HUDEP-2 (cell line): ENCODE data around the gene TNIP3.
"Not testable (repeated sequence)": the region's sequence is repeated elsewhere in the genome, so short reads cannot be mapped to it uniquely, and the experiment has no call there.

ENCODE experiments used
- DNase-seq, 76 experiments: peaks; one replicate each; lab custom pipeline; 2025; ENCODE audit not compliant: unreplicated experiment in 76 of 76; lab: John Stamatoyannopoulos, UW

Gene TNIP3, protein sequence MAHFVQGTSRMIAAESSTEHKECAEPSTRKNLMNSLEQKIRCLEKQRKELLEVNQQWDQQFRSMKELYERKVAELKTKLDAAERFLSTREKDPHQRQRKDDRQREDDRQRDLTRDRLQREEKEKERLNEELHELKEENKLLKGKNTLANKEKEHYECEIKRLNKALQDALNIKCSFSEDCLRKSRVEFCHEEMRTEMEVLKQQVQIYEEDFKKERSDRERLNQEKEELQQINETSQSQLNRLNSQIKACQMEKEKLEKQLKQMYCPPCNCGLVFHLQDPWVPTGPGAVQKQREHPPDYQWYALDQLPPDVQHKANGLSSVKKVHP

DNA sequence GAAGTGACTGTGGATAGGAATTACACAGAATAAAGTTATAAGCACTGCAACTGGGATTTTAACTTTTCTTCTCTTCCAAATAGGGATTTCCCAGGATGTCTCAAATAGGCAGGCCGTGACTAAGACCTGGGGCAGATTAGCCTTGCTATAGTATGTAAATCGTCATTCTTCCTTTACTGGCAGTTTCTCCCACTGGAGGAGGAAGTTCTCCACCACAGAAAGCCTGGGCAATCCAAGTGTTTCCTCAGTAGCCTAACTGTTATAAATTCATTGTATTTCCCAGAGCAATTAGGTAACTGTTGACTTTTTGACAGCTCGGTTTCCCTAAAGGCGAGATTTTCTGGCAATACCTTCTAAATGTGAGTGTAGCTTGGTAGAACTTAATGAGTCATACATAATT, at the start of gene TNIP3:
Gene TNIP3 (minus strand): TSS at position 31 of the 400 bp plus-strand sequence. CDS start 196 bp downstream, outside the sequence.
- no peak for DNase-seq

DNA sequence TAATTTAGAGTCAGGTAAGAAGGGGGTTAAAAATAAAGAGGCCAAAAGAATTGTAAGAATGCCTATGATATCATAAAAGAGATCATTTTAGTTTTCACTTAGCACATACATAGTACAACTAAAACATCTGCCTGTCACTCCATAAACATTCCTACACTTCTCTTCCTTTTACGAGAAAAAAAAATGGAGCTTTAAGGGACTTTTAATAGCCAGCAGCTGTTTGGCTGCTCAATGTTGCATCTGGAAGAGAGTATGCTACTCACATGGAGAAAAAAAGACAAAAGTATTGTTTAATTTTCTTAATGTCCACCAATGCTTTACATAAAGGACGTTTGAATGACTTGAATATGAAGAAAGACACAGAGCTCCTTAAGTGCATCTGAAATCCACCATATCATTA, 48.7 kb upstream of the TNIP3 start:
- DNase-seq: no peak

DNA sequence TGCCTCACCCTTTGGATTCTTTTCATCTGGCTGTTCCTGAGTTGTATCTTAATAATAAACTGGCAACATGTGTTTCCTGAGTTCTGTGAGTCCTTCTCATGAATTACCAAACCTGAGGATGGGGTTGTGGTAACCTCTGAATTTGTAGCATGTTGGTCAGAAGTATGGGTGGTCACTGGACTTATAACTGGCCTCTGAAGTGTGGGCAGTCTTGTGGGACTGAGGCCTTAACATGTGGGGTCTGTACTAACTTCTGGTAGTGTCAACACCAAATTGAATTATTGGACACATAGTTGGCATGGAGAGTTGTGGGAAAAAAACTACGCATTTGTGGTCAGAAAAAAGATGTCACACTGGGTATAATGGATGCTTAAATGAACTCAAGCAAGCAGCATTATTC, 45.0 kb upstream of the TNIP3 start:
- DNase-seq: no peak

DNA sequence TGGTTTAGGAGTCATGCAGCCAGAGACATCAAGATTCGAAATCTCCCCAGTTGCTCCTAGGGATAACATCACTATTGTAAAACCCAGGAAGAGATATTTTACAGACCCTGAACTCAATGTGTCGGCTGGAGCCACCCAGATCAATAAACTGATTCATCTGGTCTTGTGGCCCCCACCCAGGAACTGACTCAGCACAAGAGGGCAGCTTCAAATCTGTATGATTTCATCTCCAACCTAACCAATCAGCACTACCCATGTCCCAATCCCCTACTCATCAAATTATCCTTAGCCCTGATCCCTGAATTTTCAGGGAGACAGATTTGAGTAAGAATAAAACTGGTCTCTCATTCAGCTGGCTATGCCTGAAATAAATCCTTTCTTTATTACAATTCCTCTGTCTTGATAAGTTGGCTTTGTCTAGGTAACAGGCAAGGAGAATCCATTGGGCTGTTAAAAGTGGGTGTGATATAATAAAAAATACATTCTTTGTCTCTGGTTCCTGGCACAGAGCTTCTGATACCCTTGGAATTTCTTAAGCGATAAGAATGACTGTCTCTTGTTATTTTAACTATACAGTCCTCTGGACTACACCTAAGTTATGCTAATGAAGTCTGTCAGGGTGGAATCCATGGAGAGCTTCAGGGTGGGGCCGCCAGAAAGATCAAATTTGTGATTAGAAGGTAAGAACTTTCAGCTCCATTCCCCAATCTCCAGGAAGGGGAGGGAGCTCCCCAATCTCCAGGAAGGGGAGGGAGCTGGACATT, 44.3 kb upstream of the TNIP3 start:
- DNase-seq: no peak

DNA sequence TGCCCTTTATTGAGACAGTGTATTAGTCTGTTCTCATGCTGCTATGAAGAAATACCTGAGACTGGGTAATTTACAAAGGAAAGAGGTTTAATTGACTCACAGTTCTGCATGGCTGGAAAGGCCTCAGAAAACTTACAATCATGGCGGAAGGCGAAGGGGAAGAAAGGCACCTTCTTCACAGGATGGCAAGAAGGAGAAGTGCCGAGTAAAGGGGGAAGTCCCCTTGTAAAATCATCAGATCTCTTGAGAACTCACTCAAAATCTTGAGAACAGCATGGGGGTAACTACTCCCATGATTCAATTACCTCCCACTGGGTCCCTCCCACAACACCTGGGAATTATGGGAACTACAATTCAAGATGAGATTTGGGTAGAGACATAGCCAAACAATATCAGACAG, 41.7 kb upstream of the TNIP3 start:
- not testable (repeated sequence) for DNase-seq

DNA sequence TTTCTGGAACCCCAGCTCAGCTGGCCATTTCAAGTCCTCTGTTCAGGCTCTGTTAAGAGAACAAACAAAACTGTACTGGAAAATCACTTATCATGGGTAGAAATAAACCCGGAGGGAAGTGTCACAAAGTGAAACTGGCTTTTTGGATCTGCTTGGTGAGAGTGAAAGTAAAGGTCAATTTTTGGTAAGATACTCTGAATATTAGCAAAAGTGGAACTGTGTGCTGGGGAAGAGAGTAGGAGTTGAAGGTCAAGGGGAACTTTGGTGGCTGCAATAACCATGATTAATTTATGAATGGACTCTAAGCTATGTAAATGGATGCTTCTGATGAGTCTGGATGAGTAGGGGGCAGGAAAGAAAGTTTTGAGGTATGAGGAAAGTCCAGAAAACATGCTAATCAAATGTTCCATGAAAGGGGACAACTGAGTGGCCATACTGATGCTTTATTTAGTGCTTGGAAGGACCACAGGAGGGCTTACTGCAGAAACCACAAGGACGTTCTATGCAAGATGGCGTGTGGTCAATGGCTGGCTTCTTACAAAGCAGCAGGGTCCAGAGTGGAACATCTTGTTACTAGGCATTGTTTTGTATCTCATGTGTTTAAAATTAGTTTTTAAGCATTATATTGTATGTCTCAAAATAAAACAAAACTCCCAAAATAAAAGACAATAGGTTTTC, 36.8 kb upstream of the TNIP3 start:
- DNase-seq: no peak

DNA sequence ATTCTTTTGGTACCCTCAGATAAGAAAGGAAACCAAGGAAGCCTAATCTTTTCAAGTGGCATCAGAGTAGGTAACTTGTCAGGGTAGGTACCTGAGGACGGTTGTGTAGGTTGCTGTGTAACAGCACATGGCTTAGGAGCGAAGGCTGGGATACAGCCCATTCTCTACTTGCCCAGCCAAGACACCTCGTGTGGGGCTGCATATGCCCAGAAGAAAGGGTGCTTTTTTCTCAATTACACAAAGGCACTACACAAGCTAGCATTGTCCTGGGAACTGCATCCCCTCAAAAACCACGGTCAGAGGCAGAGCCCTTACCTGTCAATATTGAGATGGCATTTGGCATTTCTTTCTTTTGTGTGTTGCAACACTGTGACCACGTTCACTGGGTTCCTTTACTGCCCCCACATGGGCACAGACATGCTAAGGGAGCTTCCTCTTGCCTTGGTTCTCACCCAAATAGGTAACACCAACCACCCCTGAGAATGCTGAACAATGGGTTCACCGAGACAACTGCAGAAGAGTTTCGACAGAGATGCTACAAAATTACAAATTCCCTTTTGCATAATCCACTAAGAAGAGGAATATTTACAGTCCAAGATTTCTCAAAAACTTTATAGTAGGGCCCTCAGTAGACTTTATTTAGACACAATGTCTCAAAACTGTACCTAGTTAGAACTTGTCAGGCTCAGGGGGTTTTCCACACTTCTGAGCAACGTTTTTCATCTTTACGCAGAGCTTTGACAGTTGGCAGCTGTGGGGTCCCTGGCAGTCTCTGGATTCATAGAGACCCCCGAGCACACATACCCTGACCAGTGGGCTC, 35.8 kb upstream of the TNIP3 start:
- DNase-seq: no peak

DNA sequence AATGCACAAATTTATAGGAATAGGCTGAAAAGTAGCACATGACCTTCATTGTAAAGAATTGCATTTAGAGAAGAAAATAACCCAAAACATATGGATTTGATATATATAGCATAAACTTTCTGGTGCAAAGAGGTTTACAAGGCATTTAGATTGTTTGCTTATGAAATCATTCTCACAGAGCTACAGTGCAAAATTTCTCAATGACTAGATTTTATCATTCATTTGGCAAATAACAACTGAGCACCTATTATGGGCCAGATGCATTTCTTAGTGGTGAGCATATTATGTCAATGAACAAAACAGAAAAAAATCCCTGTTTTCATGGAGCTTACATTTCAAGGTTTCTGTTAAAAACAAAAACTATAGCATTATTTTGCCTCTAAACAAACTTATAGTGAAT, 34.1 kb upstream of the TNIP3 start:
- no peak for DNase-seq

DNA sequence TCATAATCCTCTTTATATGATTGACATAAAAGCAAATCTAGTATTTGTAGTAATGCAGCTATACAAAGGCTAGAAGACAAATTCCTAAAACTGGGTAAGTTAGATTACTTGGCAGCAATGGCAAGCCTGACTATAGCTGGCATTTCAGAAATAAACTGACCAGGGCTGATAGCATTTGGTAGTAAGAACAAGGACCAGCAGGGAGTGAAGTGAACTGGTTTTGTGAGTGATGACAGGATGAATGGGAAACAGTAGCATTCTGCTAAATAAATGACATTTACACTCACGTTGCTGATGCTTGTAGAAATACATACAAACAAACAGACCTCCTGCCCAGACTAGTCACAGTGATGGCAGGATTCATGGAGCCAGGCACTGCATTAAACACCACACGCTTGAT, 31.5 kb upstream of the TNIP3 start:
- no peak for DNase-seq

DNA sequence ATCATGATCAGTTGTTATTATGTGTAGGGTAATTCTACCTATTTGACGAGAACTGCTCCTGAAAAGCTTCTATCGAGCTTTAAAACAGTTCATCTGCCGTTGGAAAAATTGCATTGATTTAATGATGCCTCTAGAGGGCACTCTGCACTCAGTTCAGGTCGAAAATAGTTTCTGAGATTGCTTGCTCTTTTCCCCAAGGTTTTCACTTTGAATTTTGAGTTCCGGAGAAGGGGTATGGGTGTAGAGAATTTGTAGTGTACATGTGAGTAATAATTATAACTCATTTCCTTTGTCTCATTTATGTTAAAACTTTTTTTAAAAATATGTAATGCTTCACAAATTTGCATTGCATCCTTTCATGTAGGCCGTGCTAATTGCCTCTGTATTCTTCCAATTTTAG, 28.4 kb upstream of the TNIP3 start:
- peak in 9 of 76 experiments; percentile 1 to 19 (median 12) for DNase-seq

DNA sequence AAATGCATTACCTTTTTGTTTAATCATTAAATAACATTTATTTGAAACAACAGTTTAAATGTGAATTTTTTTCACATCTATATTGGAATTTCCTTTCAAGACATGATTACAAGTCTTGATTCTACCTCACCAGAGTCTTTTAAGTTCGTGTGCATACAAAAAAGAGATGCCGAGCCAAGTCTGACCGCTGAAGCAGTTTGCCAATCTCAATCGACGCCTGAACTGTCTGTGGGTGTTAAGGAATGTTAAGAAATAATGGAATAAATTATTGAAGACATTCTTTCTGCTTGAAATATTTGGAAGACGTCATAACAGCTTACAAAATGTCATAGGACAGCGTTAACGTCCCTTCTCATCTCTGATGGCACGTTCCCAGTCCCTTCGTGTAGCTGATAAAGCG, 27.9 kb upstream of the TNIP3 start:
- no peak for DNase-seq

DNA sequence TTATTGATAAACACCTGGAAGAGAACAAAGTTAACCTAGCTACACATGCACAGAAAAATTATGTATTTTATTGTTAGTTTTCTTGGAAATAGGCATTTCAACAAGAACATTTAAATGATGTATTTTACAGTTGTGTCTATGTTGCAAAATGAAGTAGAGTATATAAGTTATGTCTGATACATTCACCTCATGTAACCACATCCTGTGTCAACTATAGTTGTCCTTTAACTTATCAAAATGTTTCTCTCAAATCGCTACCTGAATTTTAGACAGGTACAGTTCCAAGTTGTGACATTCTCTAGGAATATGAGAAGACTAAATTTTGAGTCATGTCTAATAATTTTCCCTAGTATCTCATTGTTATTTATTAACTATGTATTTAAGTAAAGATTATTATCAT, 27.2 kb upstream of the TNIP3 start:
- no peak for DNase-seq

DNA sequence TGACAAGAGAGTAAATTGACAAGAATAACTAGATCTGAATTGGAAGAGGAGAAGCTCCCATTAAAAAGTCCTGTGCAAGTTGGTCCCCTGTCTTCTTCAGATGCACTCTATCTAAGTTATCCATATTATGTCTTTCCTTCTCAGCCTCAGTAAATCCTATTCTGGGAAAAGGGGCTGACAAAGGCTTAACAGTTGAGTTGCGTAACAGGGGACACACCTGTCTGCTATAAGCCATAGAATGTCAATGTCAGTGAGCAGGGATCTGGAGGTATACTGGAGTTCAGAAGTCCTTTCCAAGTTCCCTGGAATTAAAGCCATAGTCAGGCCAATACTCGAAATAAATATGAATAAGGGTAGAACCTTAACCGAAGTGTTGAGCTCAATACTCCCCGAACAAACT, 26.3 kb upstream of the TNIP3 start:
- no peak for DNase-seq

DNA sequence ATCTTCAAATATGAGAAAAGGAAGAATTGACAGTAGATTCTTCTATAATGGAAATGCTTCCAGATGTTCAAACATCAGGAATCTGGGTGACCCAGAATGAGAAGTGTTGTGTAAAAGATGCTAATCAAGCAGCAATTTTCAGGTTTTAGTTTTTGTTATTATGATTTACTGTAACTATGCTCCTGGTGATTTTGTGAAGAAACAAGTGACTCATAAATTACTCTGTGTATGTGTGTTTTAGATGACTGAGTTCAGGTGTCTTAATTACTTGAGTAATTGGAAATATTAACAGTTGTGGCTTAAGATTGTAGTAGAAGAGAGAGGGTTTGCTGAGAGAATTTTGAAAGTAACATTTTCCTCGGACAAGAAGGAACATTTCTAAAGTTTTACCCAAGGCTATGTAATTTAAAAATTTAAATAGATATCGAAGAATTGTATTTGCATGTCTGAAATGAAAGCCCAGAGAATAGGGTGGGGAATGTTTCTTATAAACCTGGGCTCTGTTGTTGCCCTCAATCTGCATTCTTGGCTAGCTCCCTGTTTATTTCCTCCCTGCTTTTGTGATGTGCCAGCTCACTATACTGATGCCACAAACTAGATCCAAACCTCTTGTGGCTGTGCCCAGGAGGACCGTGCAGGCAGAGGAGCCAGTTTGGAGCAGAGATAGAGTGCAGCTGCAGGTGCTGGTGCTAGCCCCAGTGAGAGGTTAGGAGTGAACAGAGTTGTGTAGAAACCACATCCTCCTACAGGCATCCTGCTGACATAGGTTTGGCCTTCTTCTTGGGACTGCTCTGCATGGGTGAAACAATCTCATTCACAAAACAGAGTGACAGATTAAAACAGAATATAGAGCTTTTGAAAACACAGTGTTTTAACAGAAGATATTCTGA, 25.4 kb upstream of the TNIP3 start:
- DNase-seq: no peak

DNA sequence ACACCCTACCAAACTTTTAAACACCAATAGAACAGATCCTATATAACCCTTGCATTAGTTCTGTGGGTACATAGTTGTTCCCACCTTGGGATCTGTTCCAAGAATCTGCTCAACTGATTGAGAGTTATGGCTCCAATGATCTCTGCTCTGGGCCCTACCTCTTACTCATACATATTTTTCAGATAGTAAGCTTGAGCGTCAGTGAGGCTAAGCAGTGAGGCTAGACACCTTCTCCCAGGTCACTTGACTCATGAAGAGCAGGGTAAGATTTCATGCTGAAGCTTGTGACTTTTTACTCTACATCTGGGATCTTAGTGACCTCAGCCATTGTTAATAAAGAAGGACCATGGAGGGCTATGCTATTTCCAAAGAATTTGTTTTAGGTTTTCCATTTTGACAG, 23.1 kb upstream of the TNIP3 start:
- no peak for DNase-seq

DNA sequence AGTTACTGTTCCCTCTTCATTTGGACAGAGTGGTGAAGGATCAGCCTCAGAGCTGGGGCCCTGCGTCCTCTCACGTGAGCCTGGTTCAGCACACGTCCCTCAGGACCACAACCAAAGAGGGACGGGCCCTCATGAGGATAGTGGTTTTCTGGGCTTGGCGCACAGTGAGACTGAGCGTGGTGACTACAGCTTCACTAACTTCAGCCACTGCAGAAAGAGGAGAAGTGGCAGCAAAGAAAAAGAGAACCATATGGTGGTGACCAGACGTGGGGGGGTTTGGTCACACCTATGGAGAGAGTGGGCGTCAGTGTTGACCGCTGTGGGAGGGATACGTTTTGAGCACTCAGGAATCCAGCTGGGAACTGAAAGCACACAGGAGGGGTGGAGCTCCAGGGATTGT, 21.8 kb upstream of the TNIP3 start:
- DNase-seq: no peak

DNA sequence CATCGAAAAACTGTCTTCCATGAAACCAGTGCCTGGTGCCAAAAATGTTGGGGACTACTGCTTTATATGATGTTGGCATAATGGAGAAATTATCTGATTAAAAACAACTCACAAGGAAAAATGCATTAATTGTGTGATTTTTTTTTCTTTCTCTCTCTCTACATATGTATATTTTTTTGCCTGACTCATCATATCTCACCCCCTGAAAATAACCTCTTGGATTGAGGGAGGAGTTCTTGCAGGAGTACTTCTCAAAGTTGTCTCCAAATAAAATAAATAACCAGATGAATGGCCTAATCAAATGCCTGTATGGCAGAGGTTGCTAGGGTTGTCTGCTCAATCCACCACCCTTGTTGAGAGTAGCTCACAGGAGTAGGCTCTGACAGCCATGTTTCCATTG, 19.9 kb upstream of the TNIP3 start:
- DNase-seq: no peak

DNA sequence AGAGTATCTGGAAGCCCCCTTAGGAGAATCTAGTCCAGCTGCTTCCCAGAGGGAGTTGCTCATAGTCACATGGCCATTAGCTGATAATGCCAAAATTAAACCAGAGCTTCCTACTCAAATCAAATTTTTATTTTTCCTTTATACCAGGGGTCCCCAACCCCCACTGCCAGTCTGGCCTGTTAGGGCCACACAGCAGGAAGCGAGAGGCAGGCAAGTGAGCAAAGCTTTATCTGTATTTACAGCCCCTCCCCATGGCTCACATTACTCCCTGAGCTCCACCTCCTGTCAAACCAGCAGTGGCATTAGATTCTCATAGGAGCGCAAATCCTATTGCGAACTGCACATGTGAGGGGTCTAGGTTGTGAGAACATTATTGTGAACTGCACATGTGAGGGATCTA, 19.2 kb upstream of the TNIP3 start:
- DNase-seq: no peak

DNA sequence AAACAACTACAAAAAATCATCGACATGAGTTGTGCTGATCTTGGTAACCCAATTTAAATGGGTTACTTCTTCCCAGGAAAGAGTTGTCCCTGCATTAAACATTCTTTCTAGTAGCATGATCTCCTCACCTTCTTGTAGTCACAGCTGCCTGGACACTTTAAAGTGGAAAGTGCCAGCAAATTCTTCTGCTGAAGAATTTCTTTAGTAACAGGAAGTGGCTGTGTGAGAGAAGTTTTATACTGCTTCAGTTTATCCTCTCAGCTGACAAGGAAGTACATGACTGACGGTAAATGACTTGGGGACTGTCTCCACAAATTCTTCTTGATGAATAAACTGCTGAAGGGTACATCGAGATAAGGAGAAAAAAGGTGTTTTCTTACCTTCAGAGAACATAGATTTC, 18.2 kb upstream of the TNIP3 start:
- DNase-seq: no peak

DNA sequence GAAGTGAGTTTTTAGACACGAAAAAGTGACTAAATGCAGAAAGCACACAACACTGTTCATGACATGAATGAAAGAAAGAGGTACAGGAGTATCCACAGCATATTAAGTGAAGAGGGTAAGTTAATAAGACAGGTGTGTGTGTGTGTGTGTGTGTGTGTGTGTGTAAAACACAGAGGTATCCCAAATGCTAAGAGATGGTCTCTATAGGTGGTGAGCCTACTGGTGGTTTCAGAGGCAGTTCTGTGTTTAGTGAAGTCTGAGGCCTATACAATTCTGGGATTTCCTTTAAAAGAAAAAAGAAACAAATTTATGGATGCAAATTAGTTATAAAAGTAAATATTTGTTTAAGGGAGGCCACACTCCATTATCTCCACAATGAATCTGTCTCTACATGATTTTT, 17.4 kb upstream of the TNIP3 start:
- DNase-seq: no peak
